Ovary (tissue), 9 donors: ENCODE results near the gene DLX3. TPM values are rescaled to one million over a fixed set of nuclear protein-coding genes. Genes with fewer than 3 reads are reported as not detected.

ENCODE experiments used
- DNase-seq, 5 donors: peaks; one replicate each; pipeline ENCODE4 v3.0.0-alpha.2; 2019 to 2020
- H3K27ac ChIP-seq, 2 donors: fragments of 200-600 bp; one replicate each; pipeline versions ENCODE4 v1.5.1 to v1.8.0; 2019 to 2022
- H3K27me3 ChIP-seq: fragments of 200-600 bp; one replicate; pipeline ENCODE4 v1.8.0; 2022
- H3K36me3 ChIP-seq: fragments of 200-600 bp; sonication (generic); one replicate; pipeline ENCODE4 v1.5.1; 2019
- H3K4me1 ChIP-seq: one replicate; pipeline ENCODE4 v1.8.1; 2013; ENCODE audit warnings: mild to moderate bottlenecking, moderate library complexity; ENCODE audit not compliant: insufficient read depth
- H3K4me3 ChIP-seq: fragments of 200-600 bp; sonication (generic); one replicate; pipeline ENCODE4 v1.5.1; 2017
- H3K9me3 ChIP-seq, 2 donors: fragments of 200-600 bp in 1 of 2; sonication (generic) in 1 of 2; one replicate each; pipeline versions ENCODE4 v1.5.1 to v1.8.1; 2013 to 2019; ENCODE audit warnings: mild to moderate bottlenecking in 1 of 2, moderate library complexity in 1 of 2
- EP300 ChIP-seq: sonication (generic); formaldehyde crosslinking; IDR thresholded peaks from one replicate; pipeline ENCODE4 v1.6.1; 2017; ENCODE audit warnings: antibody characterized with exemption
- POLR2A ChIP-seq: fragments of 450-650 bp; IDR thresholded peaks from one replicate; pipeline ENCODE4 v1.6.1; 2017; ENCODE audit warnings: antibody characterized with exemption, mild to moderate bottlenecking, moderate library complexity
- WGBS, 3 donors: extraction: QIAGEN DNeasy Blood & Tissue Kit in 1 of 3; methylation state at CpG; one replicate each; pipeline versions ENCODE4 v1.1.5 to v1.1.7; 2013 to 2017; 5-methylcytosine and 5-hydroxymethylcytosine counted together
- intact Hi-C, 4 donors: fragments of 100-400 bp; cut with DNase I; formaldehyde crosslinking; loops; one replicate each; pipeline versions ENCODE4 v1.11.0 to v1.15.1; 2022 to 2023
- polyA plus RNA-seq, 2 donors: library from polyadenylated mRNA; stranded (reverse); fragments of 200-250 nt in 1 of 2; fragments of 350-450 nt in 1 of 2; fragmentation: Illumina TruSeq in 1 of 2; extraction: RNeasy Lipid Tissue Mini Kit (QIAGEN cat#74804) in 1 of 2; gene quantifications; one replicate each; pipeline ENCODE4 v1.2.3, GENCODE V29; 2013 to 2014
- small RNA-seq: library from RNA; depleted of rRNA; stranded (forward); fragments of <200 nt; gene quantifications from one replicate; pipeline ENCODE3, GENCODE V24; 2016
- total RNA-seq, 7 donors: library from RNA; depleted of rRNA in 2 of 7; stranded (reverse); fragments of >200 nt in 2 of 7; fragmentation: NEBNext Ultra II Directional in 3 of 7; extraction: Animal tissue kit (Norgen Biotek cat#: 25700) in 3 of 7; gene quantifications; one replicate each; pipeline versions ENCODE4 v1.1.0 to v1.2.4, GENCODE V29; 2016 to 2023
- TF ChIP-seq, protein P1 (sequence below), 3 donors: fragments of 450-650 bp in 2 of 3; fragments of 200-600 bp in 1 of 3; IDR thresholded peaks; one replicate each; pipeline versions ENCODE4 v1.5.1 to v1.8.0; 2016 to 2022; ENCODE audit warnings: antibody characterized with exemption in 3 of 3, mild to moderate bottlenecking in 1 of 3
- donor health status: DM: no; HTN: no; CAD: no; lungs with moderate emphysema.
- donor health status: DM: no; HTN: no; CAD: no.
- donor health status: Bipolar disorder and iron deficiency.
- donor health status: DM: yes; HTN: yes; CAD: no.
- donor health status: DM: no; HTN: no; CAD: no.
- donor health status: DM: yes; HTN: yes; CAD: no.

Gene DLX3
- total and polyA plus RNA-seq, 9 donors: 0.10 to 1.3 (median 0.28) TPM; not detected in 1

DNA sequence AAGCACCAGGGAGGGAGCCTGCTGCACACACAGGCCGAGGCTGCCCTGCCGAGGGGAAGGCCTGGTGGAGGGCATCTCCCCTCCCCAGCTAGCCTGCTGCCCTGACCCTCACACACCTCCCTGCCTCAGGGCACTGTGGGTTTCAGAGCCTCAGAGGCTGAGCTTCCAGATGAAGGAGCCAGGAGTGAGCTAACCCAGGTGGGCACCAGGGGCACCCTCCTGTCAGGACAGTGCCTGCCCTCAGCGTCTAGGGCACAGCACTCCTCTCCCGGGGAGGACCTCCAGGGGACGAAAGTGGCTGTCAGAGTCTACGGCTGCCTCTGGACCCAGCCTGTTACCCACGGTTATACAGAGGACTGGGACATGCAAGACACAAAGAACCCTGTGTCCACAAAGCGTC is 48.8 kb downstream of the DLX3 start:
- Histone ChIP-seq H3K4me3 (no peak overlapping the region), H3K9me3 (no peaks in the 10 kb centered on the region), H3K27ac (no peak overlapping the region), H3K4me1 (peaks cover 4% of the 10 kb centered on the region), H3K27me3 (no peaks in the 10 kb centered on the region), H3K36me3 (no peaks in the 10 kb centered on the region)
- DNase-seq: no peak
- WGBS, 3 donors: 75 to 77% (median 75%) methylated on average over 8 of the region's 8 CpGs
- intact Hi-C loops: no loop called here
- TF ChIP-seq EP300: no peak
- TF ChIP-seq, protein P1, sequence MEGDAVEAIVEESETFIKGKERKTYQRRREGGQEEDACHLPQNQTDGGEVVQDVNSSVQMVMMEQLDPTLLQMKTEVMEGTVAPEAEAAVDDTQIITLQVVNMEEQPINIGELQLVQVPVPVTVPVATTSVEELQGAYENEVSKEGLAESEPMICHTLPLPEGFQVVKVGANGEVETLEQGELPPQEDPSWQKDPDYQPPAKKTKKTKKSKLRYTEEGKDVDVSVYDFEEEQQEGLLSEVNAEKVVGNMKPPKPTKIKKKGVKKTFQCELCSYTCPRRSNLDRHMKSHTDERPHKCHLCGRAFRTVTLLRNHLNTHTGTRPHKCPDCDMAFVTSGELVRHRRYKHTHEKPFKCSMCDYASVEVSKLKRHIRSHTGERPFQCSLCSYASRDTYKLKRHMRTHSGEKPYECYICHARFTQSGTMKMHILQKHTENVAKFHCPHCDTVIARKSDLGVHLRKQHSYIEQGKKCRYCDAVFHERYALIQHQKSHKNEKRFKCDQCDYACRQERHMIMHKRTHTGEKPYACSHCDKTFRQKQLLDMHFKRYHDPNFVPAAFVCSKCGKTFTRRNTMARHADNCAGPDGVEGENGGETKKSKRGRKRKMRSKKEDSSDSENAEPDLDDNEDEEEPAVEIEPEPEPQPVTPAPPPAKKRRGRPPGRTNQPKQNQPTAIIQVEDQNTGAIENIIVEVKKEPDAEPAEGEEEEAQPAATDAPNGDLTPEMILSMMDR (IDR thresholded peaks at IDR 0.05): no peak
- TF ChIP-seq POLR2A: no peak

GRCh38 chr17:49944273-49944870 is 50.7 kb downstream of the DLX3 start:
- TF ChIP-seq, protein P1 (IDR thresholded peaks at IDR 0.05): no peak
- H3K27ac ChIP-seq: no peak overlapping the region
- no peak overlapping the region for H3K4me3 ChIP-seq
- intact Hi-C loops: no loop called here
- 41 to 54% (median 41%) methylated on average over 26 of the region's 26 CpGs for WGBS, 3 donors
- H3K4me1 ChIP-seq: no peaks in the 10 kb centered on the region
- no peaks in the 10 kb centered on the region for H3K9me3 ChIP-seq
- H3K27me3 ChIP-seq: no peaks in the 10 kb centered on the region
- DNase-seq: no peak
- H3K36me3 ChIP-seq: no peaks in the 10 kb centered on the region

DNA sequence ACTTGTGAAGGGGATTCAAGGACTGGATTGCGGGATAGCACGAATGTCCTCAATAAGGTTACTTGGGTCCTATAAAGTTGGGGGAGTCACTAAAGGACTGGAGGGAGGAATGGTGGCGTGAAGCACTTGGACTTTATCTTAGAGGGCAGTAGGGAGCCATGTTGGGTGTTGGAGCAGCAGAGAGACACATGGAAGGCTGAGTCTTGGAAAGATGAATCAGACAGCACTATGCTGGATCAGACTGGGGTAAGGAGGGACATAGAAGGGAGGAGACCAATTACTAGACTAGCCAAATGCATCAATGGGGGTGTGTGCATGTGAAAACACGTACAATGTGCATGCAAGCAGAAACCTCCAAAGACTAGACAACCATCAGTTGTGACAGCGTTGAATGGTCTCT is 52.1 kb downstream of the DLX3 start:
- Histone ChIP-seq H3K36me3 (no peaks in the 10 kb centered on the region), H3K27ac (no peak overlapping the region), H3K9me3 (no peaks in the 10 kb centered on the region), H3K4me1 (no peaks in the 10 kb centered on the region), H3K27me3 (no peaks in the 10 kb centered on the region), H3K4me3 (no peak overlapping the region)
- TF ChIP-seq, protein P1 (IDR thresholded peaks at IDR 0.05): no peak
- TF ChIP-seq POLR2A: no peak
- no peak for TF ChIP-seq EP300
- intact Hi-C loops: no loop called here
- no peak for DNase-seq
- WGBS, 3 donors: 88 to 89% (median 89%) methylated on average over 5 of the region's 5 CpGs

DNA sequence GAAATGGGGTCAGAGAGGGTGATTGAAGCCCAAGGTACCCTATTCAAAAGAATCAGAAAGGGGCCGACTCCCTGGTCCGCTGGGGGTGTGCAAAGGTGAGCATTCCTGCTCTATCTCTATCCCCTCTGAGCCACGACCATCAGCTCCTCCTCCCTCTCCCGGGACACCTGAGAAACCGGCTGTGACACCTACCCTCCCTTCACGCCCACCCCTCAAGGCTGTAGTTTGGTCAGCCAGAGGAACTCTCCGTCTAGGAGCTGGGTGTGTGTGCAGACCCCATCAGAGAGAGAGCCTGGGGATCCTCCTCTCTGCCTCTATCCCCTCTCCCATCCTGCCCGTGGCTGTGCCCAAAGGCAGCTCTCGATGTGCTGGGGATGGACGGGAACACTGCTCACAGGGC is 53.6 kb downstream of the DLX3 start:
- 59 to 66% (median 66%) methylated on average over 10 of the region's 10 CpGs for WGBS, 3 donors
- no peaks in the 10 kb centered on the region for H3K27me3 ChIP-seq
- no peaks in the 10 kb centered on the region for H3K36me3 ChIP-seq
- no peak overlapping the region for H3K27ac ChIP-seq
- intact Hi-C loops: no loop called here
- TF ChIP-seq POLR2A (no peak), EP300 (no peak)
- TF ChIP-seq, protein P1 (IDR thresholded peaks at IDR 0.05): no peak
- H3K9me3 ChIP-seq: no peaks in the 10 kb centered on the region
- no peak overlapping the region for H3K4me3 ChIP-seq
- H3K4me1 ChIP-seq: no peaks in the 10 kb centered on the region
- DNase-seq: no peak

Small RNA genes within 50 kb of the gene (small RNA-seq; reads per million reads assigned to genes)
- not detected for gene RNU6-1313P

Other genes starting within 250 kb of the DLX3 start
- gene FAM117A, start 231.1 kb downstream of the DLX3 start, total RNA-seq: 10 to 100 TPM; 16.0 to 30.4 (median 19.0) TPM
- 10 to 100 TPM; 15.0 to 25.2 TPM for gene FAM117A, start 231.1 kb downstream of the DLX3 start, polyA plus RNA-seq
- 10 to 100 TPM; 23.4 to 76.6 (median 62.8) TPM for gene KAT7, start 206.5 kb downstream of the DLX3 start, total RNA-seq
- 10 to 100 TPM; 18.4 to 69.8 TPM for gene KAT7, start 206.5 kb downstream of the DLX3 start, polyA plus RNA-seq
- not detected for gene TAC4, start 147.2 kb downstream of the DLX3 start, total RNA-seq
- gene TAC4, start 147.2 kb downstream of the DLX3 start, polyA plus RNA-seq: not detected
- gene DLX4, start 26.0 kb downstream of the DLX3 start, total RNA-seq: under 1 TPM in 1 of 7 donors, not detected in 6; 0.10 TPM
- not detected for gene DLX4, start 26.0 kb downstream of the DLX3 start, polyA plus RNA-seq
- 100 to 1,000 TPM in 1 of 7 donors, 10 to 100 TPM in 6; 23.6 to 132 (median 41.7) TPM for gene ITGA3, start 60.9 kb upstream of the DLX3 start, total RNA-seq
- gene ITGA3, start 60.9 kb upstream of the DLX3 start, polyA plus RNA-seq: 10 to 100 TPM; 28.2 to 34.2 TPM
- 10 to 100 TPM; 36.5 to 83.2 (median 54.7) TPM for gene PDK2, start 100.1 kb upstream of the DLX3 start, total RNA-seq
- 10 to 100 TPM; 51.2 to 82.7 TPM for gene PDK2, start 100.1 kb upstream of the DLX3 start, polyA plus RNA-seq
- gene SAMD14, start 134.9 kb upstream of the DLX3 start, total RNA-seq: 1 to 10 TPM in 5 of 7 donors, under 1 TPM in 2; 0.36 to 4.9 (median 1.7) TPM
- gene SAMD14, start 134.9 kb upstream of the DLX3 start, polyA plus RNA-seq: 1 to 10 TPM in 1 of 2 donors, under 1 TPM in 1; 0.77 to 2.2 TPM
- gene PPP1R9B, start 155.5 kb upstream of the DLX3 start, total RNA-seq: 100 to 1,000 TPM in 1 of 7 donors, 10 to 100 TPM in 6; 14.8 to 109 (median 75.4) TPM
- gene PPP1R9B, start 155.5 kb upstream of the DLX3 start, polyA plus RNA-seq: 10 to 100 TPM; 17.8 to 33.0 TPM
- gene SGCA, start 170.8 kb upstream of the DLX3 start, total RNA-seq: 1 to 10 TPM in 5 of 7 donors, under 1 TPM in 2; 0.48 to 3.4 (median 1.2) TPM
- gene SGCA, start 170.8 kb upstream of the DLX3 start, polyA plus RNA-seq: 1 to 10 TPM; 2.2 to 3.4 TPM
- gene COL1A1, start 206.4 kb upstream of the DLX3 start, total RNA-seq: 1,000 to 10,000 TPM in 1 of 7 donors, 100 to 1,000 TPM in 5, 10 to 100 TPM in 1; 71.2 to 1,087 (median 550) TPM
- gene COL1A1, start 206.4 kb upstream of the DLX3 start, polyA plus RNA-seq: 100 to 1,000 TPM; 260 to 321 TPM